ENCODE results near the gene HERPUD2.

The HERPUD2 gene

GRCh38 chr7:35694784-35695472 lies at the start of gene HERPUD2:
Gene HERPUD2, minus strand, starts transcription at chr7:35695135. Its CDS starts 805 bp downstream, at chr7:35694330.
- peak; percentile 86 for DNase-seq

GRCh38 chr7:35738889-35739288 lies 44.0 kb upstream of the HERPUD2 start:
- DNase-seq, result no peak

- no peak for DNase-seq
These were observed 41.8 kb upstream of the HERPUD2 start for GRCh38 chr7:35736725-35737124.

- DNase-seq, result no peak
These were observed 40.5 kb upstream of the HERPUD2 start for GRCh38 chr7:35735396-35735795.

- DNase-seq, result peak; percentile 27
These were observed 39.1 kb upstream of the HERPUD2 start for GRCh38 chr7:35734001-35734483.

- no peak for DNase-seq
These were observed 36.4 kb upstream of the HERPUD2 start for GRCh38 chr7:35731349-35731748.

GRCh38 chr7:35729061-35729783 lies 34.3 kb upstream of the HERPUD2 start:
- DNase-seq, result no peak

GRCh38 chr7:35728412-35729060 lies 33.6 kb upstream of the HERPUD2 start:
- DNase-seq, result no peak

- no peak for DNase-seq
These were observed 32.6 kb upstream of the HERPUD2 start for GRCh38 chr7:35727571-35727970.

GRCh38 chr7:35726654-35727053 lies 31.7 kb upstream of the HERPUD2 start:
- no peak for DNase-seq

- no peak for DNase-seq
These were observed 30.3 kb upstream of the HERPUD2 start for GRCh38 chr7:35725280-35725680.

- no peak for DNase-seq
These were observed 28.1 kb upstream of the HERPUD2 start for GRCh38 chr7:35723011-35723410.

GRCh38 chr7:35722054-35722849 lies 27.3 kb upstream of the HERPUD2 start:
- no peak for DNase-seq

GRCh38 chr7:35721288-35721687 lies 26.4 kb upstream of the HERPUD2 start:
- no peak for DNase-seq

GRCh38 chr7:35720849-35721248 lies 25.9 kb upstream of the HERPUD2 start:
- no peak for DNase-seq

GRCh38 chr7:35720032-35720431 lies 25.1 kb upstream of the HERPUD2 start:
- no peak for DNase-seq

- DNase-seq, result no peak
These were observed 23.1 kb upstream of the HERPUD2 start for GRCh38 chr7:35718047-35718446.

GRCh38 chr7:35717516-35717915 lies 22.6 kb upstream of the HERPUD2 start:
- no peak for DNase-seq

GRCh38 chr7:35717013-35717412 lies 22.1 kb upstream of the HERPUD2 start:
- DNase-seq, result no peak

- DNase-seq, result peak; percentile 86
These were observed 21.3 kb upstream of the HERPUD2 start for GRCh38 chr7:35716038-35716803.

- DNase-seq, result no peak
These were observed 19.9 kb upstream of the HERPUD2 start for GRCh38 chr7:35714862-35715261.

GRCh38 chr7:35714407-35714806 lies 19.5 kb upstream of the HERPUD2 start:
- no peak for DNase-seq

All from DMS 273 treated with DMSO at 0.1 percent for 48 hours (cell line).